Measurements from ENCODE around the gene MTIF3. TPM values are rescaled to one million over a fixed set of nuclear protein-coding genes. Genes with fewer than 3 reads are reported as not detected.

The MTIF3 gene
- total RNA-seq, 1 donor from 2014 or later, result 105 TPM

GRCh38 chr13:27442071-27442647 lies 8.2 kb downstream of the MTIF3 start:
- TF ChIP-seq CTCF (IDR thresholded peaks at IDR 0.05; ENCODE audit: insufficient read depth, low read length, poor library complexity, severe bottlenecking), result no peak
- no peak overlapping the region for H3K4me3 ChIP-seq (ENCODE audit: low read depth, low read length)
- H3K27me3 ChIP-seq (ENCODE audit: control insufficient read depth, insufficient read depth, low read length), result no peaks in the 10 kb centered on the region
- no peaks in the 10 kb centered on the region for H3K36me3 ChIP-seq (ENCODE audit: control insufficient read depth, insufficient read depth, low read length)
- DNase-seq (ENCODE audit: low read depth), result no peak

GRCh38 chr13:27440408-27440807 lies 10.0 kb downstream of the MTIF3 start:
- TF ChIP-seq CTCF (IDR thresholded peaks at IDR 0.05; ENCODE audit: insufficient read depth, low read length, poor library complexity, severe bottlenecking), result no peak
- Histone ChIP-seq H3K4me3 (ENCODE audit: low read depth, low read length) (no peak overlapping the region), H3K36me3 (ENCODE audit: control insufficient read depth, insufficient read depth, low read length) (no peaks in the 10 kb centered on the region), H3K27me3 (ENCODE audit: control insufficient read depth, insufficient read depth, low read length) (no peaks in the 10 kb centered on the region)
- no peak for DNase-seq (ENCODE audit: low read depth)

- H3K4me3 ChIP-seq (ENCODE audit: low read depth, low read length), result no peak overlapping the region
- no peak for DNase-seq (ENCODE audit: low read depth)
- TF ChIP-seq CTCF (IDR thresholded peaks at IDR 0.05; ENCODE audit: insufficient read depth, low read length, poor library complexity, severe bottlenecking), result no peak
- no peaks in the 10 kb centered on the region for H3K27me3 ChIP-seq (ENCODE audit: control insufficient read depth, insufficient read depth, low read length)
- H3K36me3 ChIP-seq (ENCODE audit: control insufficient read depth, insufficient read depth, low read length), result peaks cover 5% of the 10 kb centered on the region
Measured at GRCh38 chr13:27437126-27437525, 13.2 kb downstream of the MTIF3 start.

GRCh38 chr13:27432611-27433210 lies 17.7 kb downstream of the MTIF3 start:
- Histone ChIP-seq H3K27me3 (ENCODE audit: control insufficient read depth, insufficient read depth, low read length) (no peaks in the 10 kb centered on the region), H3K4me3 (ENCODE audit: low read depth, low read length) (no peak overlapping the region), H3K36me3 (ENCODE audit: control insufficient read depth, insufficient read depth, low read length) (peaks cover 7% of the 10 kb centered on the region)
- no peak for TF ChIP-seq CTCF (IDR thresholded peaks at IDR 0.05; ENCODE audit: insufficient read depth, low read length, poor library complexity, severe bottlenecking)
- DNase-seq (ENCODE audit: low read depth), result no peak

GRCh38 chr13:27432180-27432579 lies 18.2 kb downstream of the MTIF3 start:
- no peak for DNase-seq (ENCODE audit: low read depth)
- no peak for TF ChIP-seq CTCF (IDR thresholded peaks at IDR 0.05; ENCODE audit: insufficient read depth, low read length, poor library complexity, severe bottlenecking)
- no peaks in the 10 kb centered on the region for H3K27me3 ChIP-seq (ENCODE audit: control insufficient read depth, insufficient read depth, low read length)
- H3K4me3 ChIP-seq (ENCODE audit: low read depth, low read length), result no peak overlapping the region
- peaks cover 7% of the 10 kb centered on the region for H3K36me3 ChIP-seq (ENCODE audit: control insufficient read depth, insufficient read depth, low read length)

- Histone ChIP-seq H3K36me3 (ENCODE audit: control insufficient read depth, insufficient read depth, low read length) (peaks cover 5% of the 10 kb centered on the region), H3K27me3 (ENCODE audit: control insufficient read depth, insufficient read depth, low read length) (no peaks in the 10 kb centered on the region), H3K4me3 (ENCODE audit: low read depth, low read length) (no peak overlapping the region)
- DNase-seq (ENCODE audit: low read depth), result no peak
- no peak for TF ChIP-seq CTCF (IDR thresholded peaks at IDR 0.05; ENCODE audit: insufficient read depth, low read length, poor library complexity, severe bottlenecking)
Measured at GRCh38 chr13:27428160-27428559, 22.2 kb downstream of the MTIF3 start.

All from kidney epithelial cell (primary cell).